ENCODE measurements around the gene DPH3.

Gene DPH3

GRCh38 chr3:16251316-16252085 lies 13.2 kb downstream of the DPH3 start:
- TF ChIP-seq CTCF (IDR thresholded peaks at IDR 0.05; ENCODE audit: borderline replicate concordance, insufficient read depth, low read depth, low read length), result no peak
- H3K4me3 ChIP-seq (ENCODE audit: low read depth, low read length), result no peak overlapping the region

- no peak for TF ChIP-seq CTCF (IDR thresholded peaks at IDR 0.05; ENCODE audit: borderline replicate concordance, insufficient read depth, low read depth, low read length)
- H3K4me3 ChIP-seq (ENCODE audit: low read depth, low read length), result no peak overlapping the region
Observed at GRCh38 chr3:16249886-16250285, 14.9 kb downstream of the DPH3 start.

GRCh38 chr3:16249336-16249735 lies 15.4 kb downstream of the DPH3 start:
- peak; percentile 59; the same call in 1 of the 2 replicates for TF ChIP-seq CTCF (IDR thresholded peaks at IDR 0.05; ENCODE audit: borderline replicate concordance, insufficient read depth, low read depth, low read length)

GRCh38 chr3:16248556-16248955 lies 16.2 kb downstream of the DPH3 start:
- no peak overlapping the region for H3K4me3 ChIP-seq (ENCODE audit: low read depth, low read length)
- TF ChIP-seq CTCF (IDR thresholded peaks at IDR 0.05; ENCODE audit: borderline replicate concordance, insufficient read depth, low read depth, low read length), result no peak

More at GRCh38 chr3:16249336-16249735, 15.4 kb downstream of the DPH3 start:
- no peak overlapping the region for H3K4me3 ChIP-seq (ENCODE audit: low read depth, low read length)

- TF ChIP-seq CTCF (IDR thresholded peaks at IDR 0.05; ENCODE audit: borderline replicate concordance, insufficient read depth, low read depth, low read length), result peak; percentile 83
- H3K4me3 ChIP-seq (ENCODE audit: low read depth, low read length), result no peak overlapping the region
Observed at GRCh38 chr3:16247282-16248061, 17.3 kb downstream of the DPH3 start.

- H3K4me3 ChIP-seq (ENCODE audit: low read depth, low read length), result no peak overlapping the region
- no peak for TF ChIP-seq CTCF (IDR thresholded peaks at IDR 0.05; ENCODE audit: borderline replicate concordance, insufficient read depth, low read depth, low read length)
Observed at GRCh38 chr3:16245609-16246008, 19.1 kb downstream of the DPH3 start.

All from GM12875 (cell line).